Osteoblast (primary cell): ENCODE data around the gene MSH5. TPM values are rescaled to one million over a fixed set of nuclear protein-coding genes. Genes with fewer than 3 reads are reported as not detected.
A peak's percentile ranks its signal among the peaks of the same experiment; 100 is the strongest.

Experiments
- DNase-seq: peaks from one replicate; pipeline ENCODE4 v3.0.0; 2011; ENCODE audit warnings: low spot score, mixed read lengths; ENCODE audit not compliant: insufficient read length; ENCODE audit errors: missing footprints
- H2AFZ ChIP-seq: 2 replicates; pipeline ENCODE4 v1.6.0; 2011; ENCODE audit warnings: mild to moderate bottlenecking, low read length
- H3K27ac ChIP-seq: 2 replicates; pipeline ENCODE4 v1.5.1; 2011; ENCODE audit warnings: mild to moderate bottlenecking, low read depth, low read length, moderate library complexity
- H3K27me3 ChIP-seq: 2 replicates; pipeline ENCODE4 v1.6.0; 2012; ENCODE audit warnings: mild to moderate bottlenecking, control low read depth, inconsistent platforms, low read length, moderate library complexity; ENCODE audit not compliant: insufficient read depth
- H3K36me3 ChIP-seq: 2 replicates; pipeline ENCODE4 v1.5.1; 2011; ENCODE audit warnings: mild to moderate bottlenecking, low read length, control low read depth, moderate library complexity; ENCODE audit not compliant: insufficient read depth
- H3K4me1 ChIP-seq: 2 replicates; pipeline ENCODE4 v1.5.1; 2011; ENCODE audit warnings: mild to moderate bottlenecking, low read length, control low read depth, moderate library complexity; ENCODE audit not compliant: insufficient read depth
- H3K4me2 ChIP-seq: 2 replicates; pipeline ENCODE4 v1.6.0; 2011; ENCODE audit warnings: mild to moderate bottlenecking, low read length; ENCODE audit not compliant: insufficient read depth
- H3K4me3 ChIP-seq: fragments of 200-600 bp; sonication (generic); 3 replicates; pipeline ENCODE4 v1.5.1; 2012; ENCODE audit warnings: mild to moderate bottlenecking, low read length, inconsistent platforms; ENCODE audit not compliant: insufficient read depth
- H3K79me2 ChIP-seq: 2 replicates; pipeline ENCODE4 v1.6.0; 2012; ENCODE audit warnings: mild to moderate bottlenecking, low read length, control low read depth, inconsistent platforms; ENCODE audit not compliant: insufficient read depth
- H3K9me3 ChIP-seq: 2 replicates; pipeline ENCODE4 v1.5.1; 2011; ENCODE audit warnings: low read depth, low read length, control low read depth
- H4K20me1 ChIP-seq: 2 replicates; pipeline ENCODE4 v1.6.0; 2012; ENCODE audit warnings: mild to moderate bottlenecking, low read length, control low read depth; ENCODE audit not compliant: insufficient read depth
- CTCF ChIP-seq: IDR thresholded peaks from 2 replicates; pipeline ENCODE4 v1.5.1; 2011; ENCODE audit warnings: mild to moderate bottlenecking, low read depth, low read length, moderate library complexity; ENCODE audit errors: extremely low read depth
- total RNA-seq: library from RNA; depleted of rRNA; stranded (reverse); fragments of >200 nt; gene quantifications from 2 replicates; pipeline ENCODE4 v1.2.3, GENCODE V29; 2012

The MSH5 gene
- total RNA-seq, 1 donor = 13.0 TPM

GRCh38 chr6:31794294-31794865 lies 54.6 kb downstream of the MSH5 start:
- no peaks in the 10 kb centered on the region for H3K27me3 ChIP-seq
- peak overlapping the region; percentile 92 for H3K4me2 ChIP-seq
- peaks cover 23% of the 10 kb centered on the region for H3K36me3 ChIP-seq
- no peaks in the 10 kb centered on the region for H3K9me3 ChIP-seq
- peaks cover 9% of the 10 kb centered on the region for H3K4me1 ChIP-seq
- peak overlapping the region; percentile 92 for H3K27ac ChIP-seq
- no peak for TF ChIP-seq CTCF
- H2AFZ ChIP-seq = peak overlapping the region; percentile 67
- H3K79me2 ChIP-seq = peaks cover 33% of the 10 kb centered on the region
- peak; percentile 94 for DNase-seq
- peak overlapping the region; percentile 95 for H3K4me3 ChIP-seq
- H4K20me1 ChIP-seq = no peaks in the 10 kb centered on the region

GRCh38 chr6:31794866-31795615 lies 55.2 kb downstream of the MSH5 start:
- no peaks in the 10 kb centered on the region for H3K9me3 ChIP-seq
- H4K20me1 ChIP-seq = no peaks in the 10 kb centered on the region
- no peak for TF ChIP-seq CTCF
- H2AFZ ChIP-seq = peak overlapping the region; percentile 91
- H3K4me1 ChIP-seq = peaks cover 9% of the 10 kb centered on the region
- peaks cover 21% of the 10 kb centered on the region for H3K36me3 ChIP-seq
- no peaks in the 10 kb centered on the region for H3K27me3 ChIP-seq
- peak overlapping the region; percentile 92 for H3K27ac ChIP-seq
- DNase-seq = peak; percentile 89
- H3K4me2 ChIP-seq = peak overlapping the region; percentile 92
- H3K79me2 ChIP-seq = peaks cover 31% of the 10 kb centered on the region
- peak overlapping the region; percentile 95 for H3K4me3 ChIP-seq

- TF ChIP-seq CTCF = peak; percentile 56
- peak within 1 kb of the TSS; percentile 92 for H3K27ac ChIP-seq
- H3K27me3 ChIP-seq = no peaks in the 10 kb centered on the region
- no peaks in the 10 kb centered on the region for H4K20me1 ChIP-seq
- peak within 1 kb of the TSS; percentile 95 for H3K4me3 ChIP-seq
- H2AFZ ChIP-seq = peak within 1 kb of the TSS; percentile 91
- peak; percentile 100 for DNase-seq
- H3K4me2 ChIP-seq = peak within 1 kb of the TSS; percentile 92
- H3K79me2 ChIP-seq = peaks cover 31% of the 10 kb centered on the region
- peaks cover 17% of the 10 kb centered on the region for H3K36me3 ChIP-seq
- peaks cover 9% of the 10 kb centered on the region for H3K4me1 ChIP-seq
- no peaks in the 10 kb centered on the region for H3K9me3 ChIP-seq
Measured at GRCh38 chr6:31795616-31796298, 56.0 kb downstream of the MSH5 start, which contains the start of gene VARS1. VARS1 (minus strand) TSS chr6:31795752; CDS start chr6:31795217, 535 bp downstream.

- Histone ChIP-seq H3K27ac (no peak overlapping the region), H2AFZ (no peak overlapping the region), H3K36me3 (peaks cover 7% of the 10 kb centered on the region), H3K79me2 (peaks cover 27% of the 10 kb centered on the region), H3K4me3 (no peak overlapping the region), H3K4me1 (peaks cover 9% of the 10 kb centered on the region), H4K20me1 (no peaks in the 10 kb centered on the region), H3K4me2 (no peak overlapping the region), H3K27me3 (no peaks in the 10 kb centered on the region), H3K9me3 (no peaks in the 10 kb centered on the region)
- no peak for TF ChIP-seq CTCF
- DNase-seq = no peak
Measured at GRCh38 chr6:31796993-31797385, 57.2 kb downstream of the MSH5 start.
